AML-193 (cell line): ENCODE results near the gene CCDC61.

Experiments used
- DNase-seq, 2 experiments: peaks; one replicate each; lab custom pipeline; 2025; lab: John Stamatoyannopoulos, UW

CCDC61 gene

DNA sequence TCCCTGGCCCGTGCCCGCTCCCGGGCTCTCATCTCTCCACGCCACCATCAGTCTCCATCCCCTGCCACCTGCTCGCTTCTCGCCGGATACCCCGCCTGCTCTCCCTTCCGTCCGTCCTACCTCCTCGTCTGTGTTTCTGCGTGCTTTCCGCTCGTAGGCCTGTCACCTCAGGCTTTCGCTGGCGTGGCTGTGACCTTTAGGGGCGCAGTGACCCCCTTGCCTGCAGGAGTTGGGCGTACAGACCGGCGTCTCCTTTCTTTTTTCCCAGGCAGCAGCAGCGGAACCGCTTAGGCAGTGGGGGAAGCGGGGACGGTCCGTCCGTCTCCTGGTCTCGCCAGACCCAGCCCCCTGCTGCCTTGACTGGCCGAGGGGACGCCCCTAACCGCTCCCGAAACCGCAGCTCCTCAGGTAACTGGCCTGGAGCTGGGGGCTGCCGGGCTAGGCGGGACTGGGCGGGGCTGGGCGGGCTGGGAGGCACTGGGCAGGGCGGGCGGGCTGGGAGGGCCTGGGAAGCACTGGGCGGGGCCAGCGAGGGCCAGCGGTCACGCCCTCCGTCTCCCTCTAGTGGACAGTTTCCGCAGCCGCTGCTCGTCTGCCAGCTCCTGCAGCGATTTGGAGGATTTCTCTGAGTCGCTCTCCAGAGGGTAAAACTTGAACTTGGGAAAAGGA is 21.3 kb downstream of the CCDC61 start:
- peak; percentile 57 to 70 for DNase-seq

DNA sequence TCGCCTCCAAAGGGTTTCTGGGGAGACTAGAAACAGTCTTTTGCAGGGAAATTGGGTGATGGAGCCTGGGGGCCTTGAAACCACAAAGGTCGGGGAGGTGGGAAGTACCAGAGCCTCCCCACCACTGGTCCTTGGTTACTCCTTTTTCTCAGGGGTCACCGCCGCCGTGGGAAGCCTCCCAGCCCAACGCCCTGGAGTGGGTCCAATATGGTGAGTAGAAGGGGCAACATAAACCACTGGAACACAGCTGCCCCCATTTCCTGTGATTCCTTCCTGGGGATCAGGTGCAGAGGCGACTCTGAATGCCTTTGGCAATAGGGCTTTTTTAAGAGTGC is 21.8 kb downstream of the CCDC61 start:
- DNase-seq: no peak

DNA sequence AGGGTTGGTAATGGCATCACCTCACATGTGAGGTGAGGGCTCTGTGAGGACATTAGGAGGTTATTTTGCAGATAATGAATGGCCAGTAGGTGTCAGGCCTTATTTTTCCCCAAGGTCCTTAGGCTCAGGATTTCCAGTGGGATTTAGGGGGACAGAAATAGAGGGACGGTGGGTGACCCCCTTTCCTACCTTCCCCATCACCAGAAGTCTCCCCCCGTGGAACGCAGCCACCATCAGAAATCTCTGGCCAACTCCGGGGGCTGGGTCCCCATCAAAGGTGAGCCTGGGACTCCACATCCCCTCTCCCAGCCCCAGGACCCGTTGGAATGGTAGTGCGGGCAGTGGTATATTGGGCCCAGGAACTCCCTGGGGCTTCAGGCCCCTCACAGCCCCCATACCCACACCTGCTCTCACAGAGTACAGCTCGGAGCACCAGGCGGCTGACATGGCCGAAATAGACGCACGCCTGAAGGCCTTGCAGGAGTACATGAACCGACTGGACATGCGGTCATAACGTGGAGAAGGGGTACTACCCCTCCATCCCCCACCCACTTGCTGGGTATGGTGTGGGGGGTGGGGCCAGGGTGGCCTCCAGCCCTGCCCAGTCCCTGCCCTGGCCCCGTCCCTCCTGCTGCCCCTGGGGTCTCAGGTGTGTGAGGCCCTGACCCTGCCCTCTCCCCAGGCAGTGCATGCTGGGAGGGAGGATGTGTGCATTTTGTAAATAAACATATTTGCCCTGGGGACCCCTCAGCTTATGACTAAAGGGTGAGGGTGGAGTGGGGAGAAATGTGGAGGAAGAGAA is 22.8 kb downstream of the CCDC61 start:
- DNase-seq: no peak

DNA sequence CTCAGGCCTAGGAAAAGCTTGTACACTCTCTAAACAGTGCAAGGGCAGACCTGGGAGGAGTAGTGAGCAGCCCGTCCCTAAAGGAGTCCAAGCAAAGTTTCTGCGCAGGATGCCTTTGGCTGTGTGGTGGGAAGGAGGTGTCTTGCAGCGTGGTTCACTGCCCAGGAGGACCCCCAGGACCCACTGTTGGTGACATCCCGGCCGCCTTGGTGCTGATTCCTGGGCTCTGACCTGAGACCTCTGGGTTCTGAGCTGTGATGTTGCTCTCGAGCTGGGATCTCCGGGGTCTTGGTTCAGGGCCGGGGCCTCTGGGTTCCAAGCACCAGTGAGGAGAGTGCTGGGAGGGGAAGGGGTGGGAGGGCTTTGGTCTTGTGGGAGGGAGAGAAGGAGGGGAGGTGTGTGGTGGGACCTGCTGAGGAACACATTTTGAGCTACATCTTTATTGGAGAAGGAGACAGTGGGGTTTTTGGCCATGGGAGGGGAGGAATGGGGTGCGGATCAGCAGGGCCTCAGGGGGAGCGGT is 23.5 kb downstream of the CCDC61 start:
- DNase-seq: no peak

DNA sequence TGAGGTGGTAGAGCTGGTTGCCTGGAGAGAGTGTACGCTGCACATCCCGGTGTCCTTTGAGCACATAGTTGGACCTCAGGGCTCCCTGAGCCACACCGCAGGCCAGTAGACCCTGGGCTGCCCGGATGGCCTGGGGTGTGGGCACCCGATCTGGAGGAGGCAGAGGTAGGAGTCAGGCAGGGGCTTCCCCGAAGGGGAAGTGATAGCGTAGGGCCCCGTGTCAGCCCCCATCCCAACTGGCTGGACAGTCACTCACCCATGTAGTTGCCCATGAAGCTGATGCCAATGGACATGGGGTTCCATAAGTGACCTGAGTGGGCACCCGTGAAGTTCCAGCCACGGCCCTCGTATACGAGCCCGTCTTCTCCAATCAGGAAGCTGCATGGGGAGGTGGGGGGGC is 24.0 kb downstream of the CCDC61 start:
- DNase-seq: no peak

DNA sequence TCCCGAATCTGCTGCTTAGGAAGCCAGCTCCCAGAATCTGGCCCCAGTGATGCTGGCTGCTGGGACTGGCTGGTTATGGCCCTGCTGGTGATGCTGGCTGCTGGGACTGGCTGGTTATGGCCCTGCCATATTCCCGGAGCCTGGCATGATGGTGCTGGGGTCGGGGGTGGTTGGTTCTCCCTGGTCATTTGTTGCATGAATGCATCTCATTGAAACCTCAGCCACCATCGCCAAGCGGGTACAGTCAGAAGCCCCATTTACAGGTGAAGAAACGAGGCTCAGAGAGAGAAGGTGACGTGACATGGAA is 25.5 kb downstream of the CCDC61 start:
- no peak for DNase-seq

DNA sequence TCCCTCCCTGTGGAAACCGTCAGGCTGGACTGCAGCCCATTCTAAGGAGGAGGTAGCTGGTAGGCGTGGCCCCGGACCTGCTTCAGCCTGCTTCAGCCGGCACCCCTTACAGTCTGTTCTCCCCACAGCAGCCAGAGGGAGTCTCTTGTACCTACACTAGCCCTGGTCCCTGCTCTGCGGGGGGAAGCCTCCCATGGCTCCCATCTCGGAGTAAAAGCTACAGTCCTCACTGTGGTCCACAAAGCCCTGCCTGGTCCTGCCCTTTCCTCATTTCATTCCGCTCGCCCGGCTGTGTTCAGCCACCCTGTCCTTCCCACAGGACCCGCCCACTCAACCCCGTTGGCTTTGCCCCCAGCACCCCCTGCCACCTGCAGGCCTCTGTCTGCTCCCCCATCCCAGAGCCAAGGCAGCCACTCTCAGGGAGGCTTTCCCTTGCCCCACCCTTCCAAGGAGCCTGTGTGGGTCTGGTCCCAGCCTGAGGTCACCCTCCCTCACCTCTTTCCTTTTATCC is 26.3 kb downstream of the CCDC61 start:
- no peak for DNase-seq

DNA sequence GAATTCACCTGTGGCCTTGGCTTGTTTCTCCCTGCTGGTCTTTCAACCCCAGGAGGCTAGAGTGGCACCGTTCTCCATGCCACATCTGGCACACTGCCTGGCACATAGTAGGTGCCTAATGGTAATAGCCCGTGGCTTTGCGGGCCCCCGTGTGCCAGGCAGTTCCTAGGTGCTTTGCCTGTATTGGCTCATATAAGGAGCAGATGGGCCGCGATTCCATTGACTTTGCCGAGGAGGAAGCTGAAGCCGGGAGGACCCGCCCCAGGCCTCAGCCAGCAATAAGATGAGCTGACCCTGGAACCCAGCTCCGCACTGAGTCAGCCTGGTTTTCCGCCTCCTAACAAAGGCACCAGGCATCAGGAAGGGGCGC is 26.8 kb downstream of the CCDC61 start:
- no peak for DNase-seq

DNA sequence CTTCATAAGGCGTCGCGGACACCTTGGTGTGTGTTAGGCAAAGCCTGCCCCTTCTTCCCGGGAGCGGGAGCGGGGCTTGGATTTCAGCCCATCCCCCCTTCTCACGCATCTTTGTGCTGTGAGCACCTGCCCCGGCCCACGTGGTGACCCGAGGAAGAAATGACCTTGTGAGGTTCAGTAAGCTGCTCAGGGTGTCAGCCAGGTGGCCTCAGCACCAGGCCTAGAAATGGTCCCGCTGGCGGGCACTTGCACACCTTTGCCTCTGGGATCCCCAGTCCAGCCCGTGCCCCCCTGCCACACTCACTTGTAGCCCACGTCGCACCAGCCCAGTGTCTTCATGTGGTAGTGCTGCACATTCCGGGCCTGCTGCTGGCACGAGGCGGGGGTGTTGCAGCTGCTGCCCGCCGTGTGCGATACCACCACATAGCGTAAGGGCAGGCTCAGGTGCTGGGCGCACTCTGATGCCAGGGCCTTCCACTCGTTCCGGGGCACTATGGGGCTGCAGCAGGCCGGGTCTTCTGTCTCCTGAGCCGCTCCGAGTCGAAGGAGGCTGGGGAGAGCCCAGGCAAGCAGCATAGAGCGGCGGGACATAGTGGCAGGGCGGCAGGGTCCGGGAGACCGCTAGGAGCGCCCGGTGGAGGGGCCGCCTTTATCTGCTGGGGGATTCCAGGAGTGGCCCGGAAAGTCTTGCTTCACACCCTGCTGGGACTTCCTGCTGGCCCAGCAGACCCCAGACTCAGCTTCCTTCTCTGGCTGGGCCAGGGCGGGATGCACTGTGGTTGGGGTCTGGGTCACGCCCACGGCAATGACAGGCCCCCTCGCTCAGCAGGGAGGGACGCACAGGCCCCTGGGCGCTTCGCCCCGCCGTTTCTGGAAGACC is 27.4 kb downstream of the CCDC61 start, which contains the start of gene PGLYRP1:
PGLYRP1 (minus strand) TSS at position 623 of the 880 bp plus-strand sequence; CDS start at position 591, 32 bp downstream.
- DNase-seq: no peak

DNA sequence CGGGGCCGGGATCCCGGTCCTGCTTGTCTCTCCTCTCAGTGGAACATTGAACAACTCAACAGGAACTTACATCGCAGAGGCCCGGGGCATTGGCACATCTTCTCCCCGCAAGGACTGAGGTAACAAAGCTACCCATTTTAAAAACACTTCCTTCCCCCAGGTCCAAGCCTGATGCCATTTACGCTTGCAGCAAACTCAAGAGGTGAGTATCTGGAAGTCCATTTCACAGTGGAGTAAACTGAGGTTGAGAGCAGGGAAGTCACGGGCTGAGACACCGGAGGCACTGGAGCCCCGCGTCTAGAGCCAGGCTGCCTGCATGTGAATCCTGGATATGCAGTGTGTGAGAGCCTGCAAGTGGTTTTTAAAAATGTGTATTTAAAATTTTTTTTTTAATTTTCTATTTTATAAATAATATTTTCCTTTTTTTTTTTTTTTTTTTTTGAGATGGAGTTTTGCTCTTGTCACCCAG is 28.1 kb downstream of the CCDC61 start:
- no peak for DNase-seq

DNA sequence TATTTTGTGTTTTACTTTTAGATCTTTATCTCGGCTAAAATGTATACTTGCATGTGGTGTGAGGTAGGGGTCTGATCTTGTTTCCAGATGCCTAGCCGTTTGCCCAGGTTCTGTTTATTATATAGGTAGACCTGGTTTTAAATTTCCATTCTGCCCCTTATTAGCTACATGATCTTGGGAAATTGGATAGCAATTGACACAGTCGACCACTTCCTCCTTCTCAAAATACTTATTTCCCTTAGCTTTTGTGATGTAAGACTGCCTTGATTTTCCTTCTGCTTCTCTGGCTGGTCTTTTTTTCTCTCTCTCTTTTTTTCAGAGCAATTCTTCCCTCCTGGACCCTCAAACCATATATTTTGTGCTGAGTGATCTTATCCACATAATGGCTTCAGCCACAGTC is 30.6 kb downstream of the CCDC61 start:
- DNase-seq: peak; percentile 55 to 62

DNA sequence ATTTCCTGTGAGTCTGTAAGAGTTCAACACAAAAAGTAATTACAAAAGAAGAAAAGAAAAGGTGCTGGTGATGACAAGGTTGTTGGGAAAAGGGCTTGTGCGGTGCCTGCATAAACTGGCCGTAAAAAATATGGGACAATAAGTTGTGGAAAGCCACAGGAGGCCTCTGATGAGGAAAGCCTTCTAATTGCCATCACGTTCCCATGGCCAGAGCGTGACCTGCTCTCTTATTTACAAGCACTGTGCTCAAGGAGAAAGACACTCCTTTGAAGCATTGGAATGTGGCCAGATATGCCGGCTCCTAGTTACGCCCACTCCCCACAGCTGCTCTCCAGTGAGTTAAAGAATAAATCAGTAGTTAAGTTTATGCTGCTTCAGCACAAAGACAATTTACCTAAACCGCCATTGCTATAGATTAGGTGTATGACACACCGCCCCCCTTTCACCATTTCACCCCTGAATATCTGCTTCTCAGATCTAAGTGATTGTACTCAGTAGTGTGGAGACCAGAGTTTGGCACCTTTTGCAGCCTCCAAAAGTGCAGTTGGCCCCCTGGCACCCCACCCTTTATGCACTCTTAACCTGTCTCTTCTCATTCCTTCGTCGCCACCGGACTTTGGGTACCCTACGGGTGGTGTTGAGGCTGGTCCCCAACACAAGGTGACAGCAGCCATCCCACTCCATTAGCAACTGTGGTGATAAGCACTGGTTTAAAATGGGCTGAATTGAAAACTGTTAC is 35.7 kb downstream of the CCDC61 start:
- no peak for DNase-seq

DNA sequence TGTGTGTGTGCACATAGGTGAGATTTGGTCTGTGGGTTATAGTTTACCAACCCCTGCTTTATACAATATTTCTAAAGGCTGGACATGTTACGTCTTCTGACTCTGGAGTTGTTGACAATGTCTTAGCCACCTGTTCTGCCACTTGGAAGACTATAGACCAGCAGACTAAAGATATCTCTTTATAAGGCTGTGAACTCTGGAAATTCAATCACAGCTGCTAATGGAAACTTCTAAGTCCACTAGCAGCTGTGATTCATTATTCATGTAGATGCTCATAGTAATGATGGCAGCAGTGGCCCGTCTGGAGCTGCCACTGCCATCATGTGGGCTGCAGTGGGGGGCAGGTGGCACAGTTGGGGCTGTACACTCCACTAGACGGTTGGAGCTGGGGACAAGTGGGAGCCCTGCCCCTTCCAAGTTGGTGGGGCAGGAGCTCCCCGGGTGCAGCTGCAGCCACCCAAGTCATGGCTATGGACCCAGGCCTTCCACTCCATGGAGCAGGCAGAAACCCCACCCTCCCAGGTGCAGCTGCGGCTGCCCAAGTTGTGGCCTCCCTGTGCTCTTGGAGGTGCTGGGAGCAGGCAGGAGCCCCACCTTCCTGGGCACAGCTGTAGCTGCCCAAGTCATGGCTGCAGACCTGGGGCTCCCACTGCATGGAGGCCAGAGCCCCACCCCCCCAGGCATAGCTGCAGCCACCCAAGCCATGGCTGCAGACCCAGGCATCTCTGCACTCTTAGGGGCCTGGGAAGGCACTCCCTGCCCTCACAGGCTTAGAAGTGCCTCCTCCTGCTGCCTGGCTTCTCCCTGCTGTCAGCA is 36.7 kb downstream of the CCDC61 start:
- DNase-seq: no peak

DNA sequence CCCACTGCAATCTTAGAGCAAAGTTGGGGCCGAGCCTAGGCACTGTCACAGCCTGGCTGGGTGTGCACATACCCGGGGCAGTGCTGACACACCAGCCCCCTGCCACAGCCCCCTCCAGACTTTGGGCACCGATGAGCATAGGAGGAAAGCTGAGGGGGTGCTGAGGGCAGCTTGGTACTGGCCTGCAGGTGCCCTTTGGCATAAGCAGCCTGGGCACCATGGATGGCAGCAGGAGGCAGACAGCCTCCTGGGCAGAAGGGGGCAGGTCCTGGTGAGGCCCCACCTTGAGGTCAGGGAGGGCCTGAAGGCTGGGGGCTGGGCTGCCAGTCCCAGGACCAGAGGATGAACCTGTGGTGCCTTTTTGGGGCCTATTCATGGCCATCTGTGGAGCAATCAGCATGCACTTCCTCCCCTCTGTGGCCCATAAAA is 37.3 kb downstream of the CCDC61 start:
- no peak for DNase-seq

DNA sequence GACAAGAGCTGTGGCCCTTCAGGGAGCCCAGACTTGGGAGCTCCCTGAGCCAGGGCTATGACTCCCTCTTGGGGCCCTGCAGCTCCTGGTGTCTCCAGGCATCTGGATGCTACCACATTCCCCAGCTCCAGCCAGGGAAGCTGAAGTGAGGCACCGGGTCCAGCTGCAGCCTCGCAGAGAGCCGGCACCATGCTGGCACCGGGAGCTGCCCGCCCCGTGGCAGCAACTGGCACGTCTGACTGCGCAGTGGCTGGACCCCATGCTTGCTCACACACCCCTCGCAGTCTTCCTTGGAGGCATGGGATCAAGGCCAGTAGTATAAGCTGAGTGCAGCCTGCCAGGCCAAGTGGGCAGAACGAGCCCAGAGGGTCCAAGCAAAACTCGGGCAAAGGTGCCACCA is 38.1 kb downstream of the CCDC61 start:
- DNase-seq: no peak

DNA sequence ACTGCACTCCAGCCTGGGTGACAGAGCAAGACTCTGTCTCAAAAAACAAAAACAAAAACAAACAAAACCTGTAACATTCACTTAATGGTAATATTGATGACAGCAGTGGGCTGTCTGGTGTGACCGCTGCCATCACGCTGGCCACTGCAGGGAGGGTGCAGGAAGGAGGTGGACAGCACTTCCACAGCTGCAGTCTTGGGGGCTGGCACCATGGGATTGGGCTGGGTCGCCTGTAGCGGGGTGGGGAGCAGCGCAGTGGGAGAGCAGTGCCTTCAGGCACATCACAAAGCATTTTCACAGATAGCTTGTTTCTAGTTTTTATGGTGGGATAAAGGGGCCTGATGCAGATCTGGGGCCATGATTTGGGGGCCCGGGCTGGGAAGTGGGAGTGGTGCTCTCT is 40.3 kb downstream of the CCDC61 start:
- DNase-seq: no peak

DNA sequence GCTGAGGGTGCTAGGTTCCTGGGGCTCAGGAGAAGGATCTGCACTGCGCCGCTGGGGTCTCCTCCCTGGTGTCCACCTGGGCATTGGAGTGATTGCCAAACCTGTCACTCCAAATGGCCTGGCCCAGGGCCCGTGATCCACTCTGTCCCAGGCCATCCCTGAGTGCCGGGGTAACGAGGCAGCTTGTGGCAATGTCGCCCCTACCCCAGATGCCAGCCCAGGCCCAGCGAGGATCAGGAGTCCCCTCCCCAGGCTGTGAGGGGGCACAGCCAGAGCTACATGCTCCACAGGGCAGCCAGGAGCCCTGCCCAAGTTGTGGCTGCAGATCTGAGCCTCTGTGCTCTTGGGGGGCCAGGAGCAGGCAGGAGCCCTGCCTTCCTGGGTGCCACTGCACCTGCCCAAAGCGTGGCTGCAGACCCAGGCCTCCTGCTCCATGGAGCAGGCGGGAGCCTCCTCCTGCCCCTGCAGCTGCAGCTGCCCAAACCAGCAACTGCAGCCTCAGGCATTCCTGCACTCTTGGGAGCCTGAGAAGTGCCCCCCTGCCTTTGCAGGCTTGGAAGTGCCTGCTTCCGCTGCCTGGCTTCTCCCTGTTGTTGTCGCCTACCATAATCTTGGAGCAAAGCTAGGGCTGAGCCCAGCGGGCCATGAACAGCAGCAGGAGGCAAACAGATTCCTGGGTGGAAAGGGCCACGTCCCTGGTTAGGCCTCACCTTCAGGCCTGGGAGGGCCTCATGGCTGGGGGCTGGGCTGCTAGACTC is 40.9 kb downstream of the CCDC61 start:
- DNase-seq: no peak

DNA sequence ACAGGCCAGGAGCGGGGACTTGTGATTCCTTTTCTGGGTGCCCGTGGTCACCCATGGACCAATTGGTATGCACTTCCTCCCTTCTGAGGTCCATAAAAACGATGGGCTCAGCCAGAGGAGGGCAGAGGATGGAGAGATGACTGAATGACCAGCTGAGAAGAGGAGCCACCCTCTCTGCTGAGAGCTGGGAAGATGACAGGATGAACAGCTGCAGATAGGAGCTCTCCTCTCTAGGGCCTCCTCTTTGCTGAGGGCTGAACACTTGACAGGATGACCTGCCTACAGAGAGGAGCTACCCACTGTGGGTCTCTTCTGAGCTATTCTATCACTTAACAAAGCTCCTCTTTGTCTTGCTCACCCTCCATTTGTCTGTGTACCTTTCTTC is 41.5 kb downstream of the CCDC61 start:
- no peak for DNase-seq

DNA sequence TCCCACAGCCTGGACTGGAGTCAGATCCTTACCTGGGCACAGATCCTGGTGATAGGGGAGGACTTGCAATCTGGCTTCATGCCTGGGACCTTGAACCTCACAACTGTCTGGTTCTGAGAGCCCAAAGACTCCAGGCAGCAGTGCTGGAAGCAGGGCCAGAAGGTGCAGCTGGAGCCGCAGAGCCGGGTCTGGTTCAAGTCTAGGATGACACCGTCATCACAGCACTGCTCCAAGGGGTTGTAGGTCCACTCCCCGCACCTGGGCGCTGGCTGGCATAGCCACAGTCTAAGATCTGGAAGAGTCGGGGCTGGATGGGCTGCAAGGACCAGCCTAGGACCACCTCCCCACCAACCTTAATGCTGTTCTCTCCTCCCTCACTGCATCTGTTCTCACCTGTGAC is 44.9 kb downstream of the CCDC61 start:
- no peak for DNase-seq

DNA sequence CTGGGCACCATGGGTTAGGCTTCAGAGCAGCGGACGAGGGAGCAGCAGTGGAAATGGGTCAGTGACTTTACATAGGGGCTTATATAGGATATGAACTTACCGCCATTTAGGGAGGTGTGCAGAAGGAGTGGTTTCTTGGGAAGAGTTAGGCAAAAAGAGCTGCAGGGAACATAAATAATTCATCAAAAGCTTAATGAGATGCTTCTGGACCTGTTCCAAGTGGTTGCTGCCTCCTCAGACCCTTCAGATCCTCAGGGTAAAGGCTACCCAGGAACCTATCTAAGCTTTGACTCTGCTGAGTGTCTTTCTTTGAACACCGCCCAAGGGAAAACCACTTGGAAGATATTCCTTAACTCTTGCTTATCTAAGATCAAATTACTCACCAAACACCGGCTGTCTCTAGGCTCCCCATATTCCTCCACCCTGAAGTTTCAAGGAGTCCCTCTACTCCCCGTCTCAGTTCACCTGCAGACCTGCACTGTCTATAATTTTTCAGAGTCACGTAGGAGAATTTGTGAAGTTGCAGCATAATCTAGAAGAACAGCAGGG is 45.8 kb downstream of the CCDC61 start, which contains the start of gene IGFL4:
IGFL4 (minus strand) TSS at position 51 of the 549 bp plus-strand sequence; CDS start at position 11, 40 bp downstream.
- DNase-seq: no peak
